ENCODE results near the gene MGARP. TPM values are rescaled to one million over a fixed set of nuclear protein-coding genes. Genes with fewer than 3 reads are reported as not detected.
"Not testable (repeated sequence)": the region's sequence is repeated elsewhere in the genome, so short reads cannot be mapped to it uniquely, and the experiment has no call there.

The MGARP gene
- 1.3 and 1.7 TPM in 2 replicates for total RNA-seq (ENCODE audit: low replicate concordance)
- long read RNA-seq, partial matches to known transcripts = 0 of 4 reads
- long read RNA-seq, other reads (novel, unspliced or antisense) = 0 of 4 reads

GRCh38 chr4:139279760-139280620, at the start of gene MGARP:
Gene MGARP, minus strand, starts transcription at chr4:139280225. Its CDS starts 67 bp downstream, at chr4:139280158.
- Mint-ChIP-seq H3K9me3 (no peaks in the 10 kb centered on the region), H3K4me1 (ENCODE audit: unreplicated experiment) (peaks cover 16% of the 10 kb centered on the region), H3K36me3 (no peaks in the 10 kb centered on the region), H3K27ac (no peak within 1 kb of the TSS), H3K4me3 (peak within 1 kb of the TSS; percentile 84), H3K27me3 (peaks cover 42% of the 10 kb centered on the region)
- DNase-seq (ENCODE audit: extremely low spot score, unreplicated experiment) = no peak
- TF ChIP-seq CTCF (conservative IDR thresholded peaks at IDR 0.05) = no peak

GRCh38 chr4:139329665-139330200, 49.7 kb upstream of the MGARP start:
- peak overlapping the region; percentile 93 for H3K27ac Mint-ChIP-seq
- TF ChIP-seq CTCF (conservative IDR thresholded peaks at IDR 0.05) = no peak
- no peaks in the 10 kb centered on the region for H3K27me3 Mint-ChIP-seq
- H3K4me3 Mint-ChIP-seq = peak overlapping the region; percentile 65
- peaks cover 20% of the 10 kb centered on the region for H3K36me3 Mint-ChIP-seq
- H3K9me3 Mint-ChIP-seq = peaks cover 4% of the 10 kb centered on the region
- DNase-seq (ENCODE audit: extremely low spot score, unreplicated experiment) = no peak
- peaks cover 5% of the 10 kb centered on the region for H3K4me1 Mint-ChIP-seq (ENCODE audit: unreplicated experiment)

GRCh38 chr4:139324620-139325019, 44.6 kb upstream of the MGARP start:
- Mint-ChIP-seq H3K9me3 (peaks cover 6% of the 10 kb centered on the region), H3K36me3 (peaks cover 27% of the 10 kb centered on the region), H3K4me1 (ENCODE audit: unreplicated experiment) (peaks cover 8% of the 10 kb centered on the region), H3K27me3 (no peaks in the 10 kb centered on the region), H3K27ac (no peak overlapping the region), H3K4me3 (no peak overlapping the region)
- no peak for DNase-seq (ENCODE audit: extremely low spot score, unreplicated experiment)
- TF ChIP-seq CTCF (conservative IDR thresholded peaks at IDR 0.05) = no peak

DNA sequence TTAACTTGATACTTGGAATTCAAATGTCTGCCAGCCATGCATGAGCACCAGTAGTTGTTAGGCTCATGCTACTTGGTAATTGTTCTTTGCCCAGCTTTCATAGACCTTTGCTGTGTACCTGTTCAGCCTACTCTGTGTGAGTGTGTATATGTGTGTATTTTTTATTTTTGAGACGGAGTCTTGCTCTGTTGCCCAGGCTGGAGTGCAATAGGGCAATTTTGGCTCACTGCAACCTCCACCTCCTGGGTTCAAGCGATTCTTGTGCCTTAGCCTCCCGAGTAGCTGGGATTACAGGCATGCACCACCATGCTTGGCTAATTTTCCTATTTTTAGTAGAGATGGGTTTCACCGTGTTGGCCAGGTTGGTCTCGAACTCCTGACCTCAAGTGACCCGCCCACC, 42.5 kb upstream of the MGARP start:
- H3K4me3 Mint-ChIP-seq = not testable (repeated sequence)

GRCh38 chr4:139322070-139322469, 42.0 kb upstream of the MGARP start:
- DNase-seq (ENCODE audit: extremely low spot score, unreplicated experiment); H3K4me3 Mint-ChIP-seq; H3K27ac Mint-ChIP-seq; H3K27me3 Mint-ChIP-seq; H3K4me1 Mint-ChIP-seq (ENCODE audit: unreplicated experiment); H3K9me3 Mint-ChIP-seq: not testable (repeated sequence)
- H3K36me3 Mint-ChIP-seq = peaks cover 27% of the 10 kb centered on the region

More for the DNA sequence above, 42.5 kb upstream of the MGARP start:
- not testable (repeated sequence) for H3K27me3 Mint-ChIP-seq; DNase-seq (ENCODE audit: extremely low spot score, unreplicated experiment); H3K9me3 Mint-ChIP-seq; H3K27ac Mint-ChIP-seq; H3K4me1 Mint-ChIP-seq (ENCODE audit: unreplicated experiment)
- peaks cover 24% of the 10 kb centered on the region for H3K36me3 Mint-ChIP-seq

- no peaks in the 10 kb centered on the region for H3K27me3 Mint-ChIP-seq
- H3K4me1 Mint-ChIP-seq (ENCODE audit: unreplicated experiment) = peaks cover 8% of the 10 kb centered on the region
- no peak for TF ChIP-seq CTCF (conservative IDR thresholded peaks at IDR 0.05)
- H3K27ac Mint-ChIP-seq = no peak overlapping the region
- peaks cover 35% of the 10 kb centered on the region for H3K36me3 Mint-ChIP-seq
- peaks cover 11% of the 10 kb centered on the region for H3K9me3 Mint-ChIP-seq
- H3K4me3 Mint-ChIP-seq = no peak overlapping the region
- no peak for DNase-seq (ENCODE audit: extremely low spot score, unreplicated experiment)
Measured at GRCh38 chr4:139319571-139319970, 39.5 kb upstream of the MGARP start.

Measured in type B pancreatic cell (in vitro differentiated cells).